Suprapubic skin (tissue), 4 donors: ENCODE data around the gene P2RX7. TPM values are rescaled to one million over a fixed set of nuclear protein-coding genes. Genes with fewer than 3 reads are reported as not detected.

Source experiments
- DNase-seq, 2 donors: peaks; one replicate each; pipeline ENCODE4 v3.0.0-alpha.2; 2019; ENCODE audit warnings: low spot score in 2 of 2
- H3K27ac ChIP-seq: fragments of 200-600 bp; sonication (generic); one replicate; pipeline ENCODE4 v1.5.1; 2019
- H3K27me3 ChIP-seq: fragments of 200-600 bp; sonication (generic); one replicate; pipeline ENCODE4 v1.5.1; 2019
- H3K36me3 ChIP-seq: fragments of 200-600 bp; sonication (generic); one replicate; pipeline ENCODE4 v1.5.1; 2019
- H3K4me1 ChIP-seq: fragments of 200-600 bp; sonication (generic); one replicate; pipeline ENCODE4 v1.5.1; 2019
- H3K4me3 ChIP-seq: fragments of 200-600 bp; sonication (generic); one replicate; pipeline ENCODE4 v1.5.1; 2019; ENCODE audit warnings: mild to moderate bottlenecking
- H3K9me3 ChIP-seq: fragments of 200-600 bp; sonication (generic); one replicate; pipeline ENCODE4 v1.5.1; 2019
- EP300 ChIP-seq: sonication (generic); formaldehyde crosslinking; IDR thresholded peaks from one replicate; pipeline ENCODE4 v1.6.1; 2017; ENCODE audit warnings: antibody characterized with exemption
- POLR2A ChIP-seq, 2 donors: fragments of 450-650 bp; IDR thresholded peaks; one replicate each; pipeline ENCODE4 v1.6.1; 2017; ENCODE audit warnings: antibody characterized with exemption in 2 of 2, mild to moderate bottlenecking in 2 of 2, moderate library complexity in 2 of 2
- POLR2AphosphoS5 ChIP-seq, 3 donors: sonication (generic); formaldehyde crosslinking; IDR thresholded peaks; one replicate each; pipeline ENCODE4 v1.6.1; 2017; ENCODE audit warnings: antibody characterized with exemption in 3 of 3
- WGBS: methylation state at CpG from one replicate; pipeline ENCODE4 v1.1.5; 2018; 5-methylcytosine and 5-hydroxymethylcytosine counted together
- total RNA-seq, 4 donors: library from RNA; depleted of rRNA; stranded (reverse); fragments of >200 nt; gene quantifications; one replicate each; pipeline ENCODE4 v1.1.0, GENCODE V29; 2016
- TF ChIP-seq, protein P1 (sequence below), 2 donors: fragments of 200-600 bp in 1 of 2; fragments of 450-650 bp in 1 of 2; sonication (generic) in 1 of 2; IDR thresholded peaks; one replicate each; pipeline ENCODE4 v1.5.1; 2016 to 2019; ENCODE audit warnings: antibody characterized with exemption in 2 of 2, mild to moderate bottlenecking in 1 of 2, moderate library complexity in 1 of 2

P2RX7 gene
- total RNA-seq, 4 donors from 2014 or later = 14.0 to 65.7 (median 19.2) TPM

DNA sequence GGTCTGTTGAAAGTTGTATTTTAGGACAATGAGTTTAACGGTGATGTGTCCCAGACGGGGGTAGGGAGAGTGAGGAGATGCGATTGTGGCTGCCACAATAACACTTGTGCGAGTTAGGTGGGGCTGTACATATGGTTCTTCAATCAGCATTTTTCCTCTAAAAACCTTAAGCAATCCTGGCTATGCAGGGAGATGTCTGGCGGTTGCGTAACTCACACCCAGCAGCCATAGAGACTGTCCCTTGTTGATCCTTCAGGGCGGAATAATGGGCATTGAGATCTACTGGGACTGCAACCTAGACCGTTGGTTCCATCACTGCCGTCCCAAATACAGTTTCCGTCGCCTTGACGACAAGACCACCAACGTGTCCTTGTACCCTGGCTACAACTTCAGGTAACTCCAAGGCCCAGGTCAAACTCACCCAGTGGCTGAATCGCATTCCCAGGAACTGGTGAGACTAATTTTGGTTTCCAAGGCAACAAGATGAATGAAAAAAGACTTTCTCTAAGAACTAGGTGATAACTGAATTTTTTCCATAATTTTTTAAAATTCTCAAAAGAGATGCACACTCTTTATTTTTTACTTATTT, 34.6 kb downstream of the P2RX7 start:
- Histone ChIP-seq H3K27ac (no peak overlapping the region), H3K9me3 (no peaks in the 10 kb centered on the region), H3K4me3 (no peak overlapping the region), H3K36me3 (peaks cover 67% of the 10 kb centered on the region), H3K27me3 (no peaks in the 10 kb centered on the region), H3K4me1 (no peaks in the 10 kb centered on the region)
- 91% methylated on average over 14 of the region's 14 CpGs for WGBS
- DNase-seq = no peak
- TF ChIP-seq EP300 (no peak), POLR2AphosphoS5 (IDR thresholded peaks at IDR 0.05) (no peak)

DNA sequence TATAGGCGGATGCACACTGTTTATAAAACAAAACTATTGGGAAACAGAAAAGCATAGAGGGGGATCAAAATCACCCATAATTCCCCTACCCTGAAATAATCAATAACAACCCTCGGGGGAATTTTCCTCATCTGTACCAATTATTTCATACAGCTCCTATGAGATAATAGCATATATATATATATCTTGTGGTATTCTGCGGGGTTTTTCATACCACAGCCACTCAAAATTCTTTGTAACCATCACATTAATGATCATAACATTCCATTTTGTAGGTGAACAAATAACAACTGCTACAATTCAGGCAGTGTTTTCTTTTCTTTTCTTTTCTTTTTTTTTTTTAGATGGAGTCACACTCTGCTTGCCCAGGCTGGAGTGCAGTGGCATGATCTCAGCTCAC, 35.3 kb downstream of the P2RX7 start:
- 88% methylated on average over 3 of the region's 3 CpGs for WGBS
- H3K9me3 ChIP-seq = no peaks in the 10 kb centered on the region
- no peaks in the 10 kb centered on the region for H3K27me3 ChIP-seq
- H3K4me3 ChIP-seq = no peak overlapping the region
- H3K4me1 ChIP-seq = no peaks in the 10 kb centered on the region
- H3K27ac ChIP-seq = no peak overlapping the region
- DNase-seq = no peak
- TF ChIP-seq POLR2A (IDR thresholded peaks at IDR 0.05) (no peak), POLR2AphosphoS5 (IDR thresholded peaks at IDR 0.05) (no peak), EP300 (no peak)
- TF ChIP-seq, protein P1, sequence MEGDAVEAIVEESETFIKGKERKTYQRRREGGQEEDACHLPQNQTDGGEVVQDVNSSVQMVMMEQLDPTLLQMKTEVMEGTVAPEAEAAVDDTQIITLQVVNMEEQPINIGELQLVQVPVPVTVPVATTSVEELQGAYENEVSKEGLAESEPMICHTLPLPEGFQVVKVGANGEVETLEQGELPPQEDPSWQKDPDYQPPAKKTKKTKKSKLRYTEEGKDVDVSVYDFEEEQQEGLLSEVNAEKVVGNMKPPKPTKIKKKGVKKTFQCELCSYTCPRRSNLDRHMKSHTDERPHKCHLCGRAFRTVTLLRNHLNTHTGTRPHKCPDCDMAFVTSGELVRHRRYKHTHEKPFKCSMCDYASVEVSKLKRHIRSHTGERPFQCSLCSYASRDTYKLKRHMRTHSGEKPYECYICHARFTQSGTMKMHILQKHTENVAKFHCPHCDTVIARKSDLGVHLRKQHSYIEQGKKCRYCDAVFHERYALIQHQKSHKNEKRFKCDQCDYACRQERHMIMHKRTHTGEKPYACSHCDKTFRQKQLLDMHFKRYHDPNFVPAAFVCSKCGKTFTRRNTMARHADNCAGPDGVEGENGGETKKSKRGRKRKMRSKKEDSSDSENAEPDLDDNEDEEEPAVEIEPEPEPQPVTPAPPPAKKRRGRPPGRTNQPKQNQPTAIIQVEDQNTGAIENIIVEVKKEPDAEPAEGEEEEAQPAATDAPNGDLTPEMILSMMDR (IDR thresholded peaks at IDR 0.05) = no peak
- H3K36me3 ChIP-seq = peaks cover 60% of the 10 kb centered on the region

DNA sequence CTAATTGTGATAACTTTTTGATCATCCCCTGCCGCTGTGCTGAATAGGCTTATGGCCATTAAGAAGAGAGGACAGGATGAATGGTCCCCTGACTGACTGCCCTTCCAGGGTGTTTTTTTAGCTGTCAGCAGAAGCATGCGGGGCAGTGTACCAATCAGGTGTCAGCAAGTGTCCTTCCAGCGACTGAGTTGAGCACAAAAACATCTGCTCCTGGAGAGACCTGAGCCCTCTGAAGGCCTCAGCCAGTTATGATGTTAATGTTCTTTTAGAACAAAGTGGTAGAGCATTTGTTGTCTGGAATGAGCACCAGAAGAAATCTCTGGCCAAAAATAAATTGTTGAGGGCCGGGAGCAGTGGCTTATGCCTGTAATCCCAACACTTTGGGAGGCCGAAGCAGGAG, 37.5 kb downstream of the P2RX7 start:
- TF ChIP-seq POLR2A (IDR thresholded peaks at IDR 0.05) = no peak
- no peak for TF ChIP-seq EP300
- TF ChIP-seq POLR2AphosphoS5 (IDR thresholded peaks at IDR 0.05) = no peak
- TF ChIP-seq, protein P1 (IDR thresholded peaks at IDR 0.05) = no peak
- peaks cover 49% of the 10 kb centered on the region for H3K36me3 ChIP-seq

DNA sequence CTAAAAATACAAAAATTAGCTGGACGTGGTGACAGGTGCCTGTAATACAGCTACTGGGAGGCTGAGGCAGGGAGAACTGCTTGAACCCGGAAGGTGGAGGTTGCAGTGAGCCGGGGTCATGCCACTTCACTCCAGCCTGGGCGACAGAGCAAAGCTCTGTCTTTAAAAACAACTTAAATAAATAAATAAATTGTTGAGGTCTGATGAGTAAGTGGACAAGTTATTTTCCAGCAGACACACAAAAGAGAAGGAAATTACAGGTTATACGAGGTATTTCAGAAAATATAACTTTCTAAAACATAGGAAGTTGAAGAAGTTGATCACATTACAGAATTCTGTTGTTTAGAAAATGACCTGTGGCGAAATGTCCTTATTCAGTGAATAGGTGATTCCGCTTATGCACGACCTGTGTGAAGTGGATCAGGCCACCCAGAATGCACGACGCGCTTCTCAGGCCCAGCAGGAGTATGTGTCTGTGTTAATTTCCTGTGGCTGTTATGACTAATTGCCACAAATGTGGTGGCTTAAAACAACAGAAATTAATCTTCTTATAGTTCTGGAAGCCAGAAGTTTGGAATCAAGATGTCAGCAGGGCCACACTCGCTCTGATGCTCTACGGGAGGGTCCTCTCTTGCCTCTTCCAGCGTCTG, 38.1 kb downstream of the P2RX7 start:
- Histone ChIP-seq H3K27ac (no peak overlapping the region), H3K36me3 (peaks cover 49% of the 10 kb centered on the region), H3K4me3 (no peak overlapping the region), H3K4me1 (no peaks in the 10 kb centered on the region), H3K27me3 (no peaks in the 10 kb centered on the region), H3K9me3 (no peaks in the 10 kb centered on the region)
- WGBS = 79% methylated on average over 14 of the region's 14 CpGs
- DNase-seq = no peak
- TF ChIP-seq POLR2A (IDR thresholded peaks at IDR 0.05) = no peak
- TF ChIP-seq, protein P1 (IDR thresholded peaks at IDR 0.05) = no peak
- TF ChIP-seq EP300 = no peak
- TF ChIP-seq POLR2AphosphoS5 (IDR thresholded peaks at IDR 0.05) = no peak

More for the DNA sequence above, 37.5 kb downstream of the P2RX7 start:
- no peaks in the 10 kb centered on the region for H3K4me1 ChIP-seq
- WGBS = 92% methylated on average over 5 of the region's 5 CpGs
- DNase-seq = no peak
- H3K27me3 ChIP-seq = no peaks in the 10 kb centered on the region
- H3K27ac ChIP-seq = no peak overlapping the region
- H3K9me3 ChIP-seq = no peaks in the 10 kb centered on the region
- H3K4me3 ChIP-seq = no peak overlapping the region

DNA sequence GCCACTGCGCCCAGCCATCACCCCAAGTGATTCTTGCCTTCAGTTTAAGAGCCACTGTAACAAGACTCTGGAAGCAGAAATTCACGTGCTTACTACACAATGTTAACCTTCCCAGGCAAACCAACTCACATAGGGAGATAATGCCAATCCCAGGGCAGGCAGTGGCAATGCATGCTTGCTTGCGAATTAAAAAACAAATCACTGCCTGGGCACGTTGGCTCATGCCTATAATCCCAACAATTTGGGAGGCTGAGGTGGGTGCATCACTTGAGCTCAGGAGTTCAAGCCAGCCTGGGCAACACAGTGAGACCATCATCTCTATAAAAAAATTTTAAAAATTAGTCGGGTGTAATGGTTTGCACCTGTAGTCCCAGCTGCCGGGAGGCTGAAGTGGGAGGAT, 39.5 kb downstream of the P2RX7 start:
- H3K4me1 ChIP-seq = no peaks in the 10 kb centered on the region
- H3K4me3 ChIP-seq = no peak overlapping the region
- no peaks in the 10 kb centered on the region for H3K27me3 ChIP-seq
- H3K27ac ChIP-seq = no peak overlapping the region
- DNase-seq = no peak
- peaks cover 45% of the 10 kb centered on the region for H3K36me3 ChIP-seq
- 70% methylated on average over 6 of the region's 6 CpGs for WGBS
- H3K9me3 ChIP-seq = no peaks in the 10 kb centered on the region
- TF ChIP-seq EP300 (no peak), POLR2AphosphoS5 (IDR thresholded peaks at IDR 0.05) (no peak), POLR2A (IDR thresholded peaks at IDR 0.05) (no peak)
- TF ChIP-seq, protein P1 (IDR thresholded peaks at IDR 0.05) = no peak
